A673 (cell line): ENCODE data around the gene POMT2.

Source experiments
- EZH2 ChIP-seq: fragments of 200-600 bp; sonication (generic); IDR thresholded peaks from 2 replicates; pipeline ENCODE4 v1.6.1; 2017; ENCODE audit warnings: borderline replicate concordance, low read depth, mild to moderate bottlenecking, mixed read lengths, antibody characterized with exemption, low read length; ENCODE audit not compliant: poor library complexity, severe bottlenecking
- TF ChIP-seq, protein P1 (sequence below): fragments of 300-800, 200-600 bp; sonication (generic); conservative IDR thresholded peaks from 2 replicates; pipeline ENCODE4 v1.5.1; 2017; ENCODE audit warnings: low read depth, mild to moderate bottlenecking, antibody characterized with exemption, low read length, moderate library complexity, mixed read lengths

DNA sequence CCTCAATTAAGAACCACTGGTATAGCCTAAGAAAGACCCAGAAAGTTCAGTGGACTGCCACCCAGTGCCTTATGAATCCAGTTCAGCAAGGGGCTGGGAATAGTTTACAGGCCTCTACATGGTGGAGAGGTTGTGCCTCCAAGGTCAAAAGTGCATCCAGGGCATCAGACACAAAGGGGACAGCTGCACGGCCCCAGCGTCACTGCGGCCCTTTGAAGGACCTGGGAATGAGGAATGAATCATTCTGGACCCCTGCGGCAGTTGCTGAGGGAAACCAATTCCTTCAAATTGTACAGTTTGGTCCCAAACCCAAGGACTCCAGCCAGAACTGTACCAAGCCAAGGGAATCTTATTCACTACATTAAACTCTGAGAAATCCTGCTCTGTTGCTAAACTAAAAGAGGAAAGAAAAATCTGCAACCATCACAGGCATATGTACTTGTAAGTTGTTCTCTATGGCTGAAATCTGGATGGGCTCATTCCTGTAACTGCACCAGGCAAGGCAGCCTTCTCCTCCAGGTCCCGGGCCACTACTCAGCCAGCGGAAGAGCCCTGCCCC, 38.8 kb downstream of the POMT2 start:
- TF ChIP-seq, protein P1, sequence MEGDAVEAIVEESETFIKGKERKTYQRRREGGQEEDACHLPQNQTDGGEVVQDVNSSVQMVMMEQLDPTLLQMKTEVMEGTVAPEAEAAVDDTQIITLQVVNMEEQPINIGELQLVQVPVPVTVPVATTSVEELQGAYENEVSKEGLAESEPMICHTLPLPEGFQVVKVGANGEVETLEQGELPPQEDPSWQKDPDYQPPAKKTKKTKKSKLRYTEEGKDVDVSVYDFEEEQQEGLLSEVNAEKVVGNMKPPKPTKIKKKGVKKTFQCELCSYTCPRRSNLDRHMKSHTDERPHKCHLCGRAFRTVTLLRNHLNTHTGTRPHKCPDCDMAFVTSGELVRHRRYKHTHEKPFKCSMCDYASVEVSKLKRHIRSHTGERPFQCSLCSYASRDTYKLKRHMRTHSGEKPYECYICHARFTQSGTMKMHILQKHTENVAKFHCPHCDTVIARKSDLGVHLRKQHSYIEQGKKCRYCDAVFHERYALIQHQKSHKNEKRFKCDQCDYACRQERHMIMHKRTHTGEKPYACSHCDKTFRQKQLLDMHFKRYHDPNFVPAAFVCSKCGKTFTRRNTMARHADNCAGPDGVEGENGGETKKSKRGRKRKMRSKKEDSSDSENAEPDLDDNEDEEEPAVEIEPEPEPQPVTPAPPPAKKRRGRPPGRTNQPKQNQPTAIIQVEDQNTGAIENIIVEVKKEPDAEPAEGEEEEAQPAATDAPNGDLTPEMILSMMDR, result no peak
- TF ChIP-seq EZH2, result no peak
